ENCODE measurements around the gene MRPL14. TPM values are rescaled to one million over a fixed set of nuclear protein-coding genes. Genes with fewer than 3 reads are reported as not detected.

The MRPL14 gene
- total and polyA plus RNA-seq, 9 of the 15 experiments (the other 6 are each of a cell fraction or from before 2014, with no cell fraction given): 126 to 424 (median 165) TPM

GRCh38 chr6:44151348-44152108 lies 24.3 kb upstream of the MRPL14 start (continued):
- no peak for TF ChIP-seq ZNF609 (CRISPR knock-in tag; IDR thresholded peaks at IDR 0.05; ENCODE audit: borderline replicate concordance)
- TF ChIP-seq NRF1 (conservative IDR thresholded peaks at IDR 0.05 in 1 of 2, IDR thresholded peaks at IDR 0.05 in 1 of 2): peak; percentile 85 to 88
- peak; percentile 81; the same call in 1 of the 2 replicates for TF ChIP-seq ZC3H11A (IDR thresholded peaks at IDR 0.05; ENCODE audit: low read depth, low read length)
- TF ChIP-seq CBX1 (IDR thresholded peaks at IDR 0.05; ENCODE audit: low read depth): 0 out of 2 replicates have a peak, but pooled peaks have one; percentile 60
- TF ChIP-seq MXI1 (IDR thresholded peaks at IDR 0.05; ENCODE audit: low read depth, low read length): 0 out of 2 replicates have a peak, but pooled peaks have one; percentile 31
- no peak for TF ChIP-seq ZNF444 (CRISPR knock-in tag; IDR thresholded peaks at IDR 0.05)
- no peak for TF ChIP-seq ZNF408 (CRISPR knock-in tag; IDR thresholded peaks at IDR 0.05; ENCODE audit: low read depth)
- no peak for TF ChIP-seq EWSR1 (IDR thresholded peaks at IDR 0.05; ENCODE audit: borderline replicate concordance, low read depth, partially characterized antibody)
- no peak for TF ChIP-seq PURB (CRISPR knock-in tag; IDR thresholded peaks at IDR 0.05; ENCODE audit: low read depth)
- TF ChIP-seq JUN (IDR thresholded peaks at IDR 0.05; ENCODE audit: borderline replicate concordance, low read depth, low read length): peak; percentile 54; the same call in 1 of the 2 replicates
- no peak for TF ChIP-seq JUN (CRISPR knock-in tag; IDR thresholded peaks at IDR 0.05; ENCODE audit: borderline replicate concordance)
- TF ChIP-seq ZNF124 (CRISPR knock-in tag; IDR thresholded peaks at IDR 0.05): no peak
- peak; percentile 97 for TF ChIP-seq RB1 (IDR thresholded peaks at IDR 0.05; ENCODE audit: low read depth)
- TF ChIP-seq SNIP1 (IDR thresholded peaks at IDR 0.05; ENCODE audit: low read depth): no peak
- TF ChIP-seq HINFP (tag; conservative IDR thresholded peaks at IDR 0.05; ENCODE audit: low read depth): no peak
- 0 out of 2 replicates have a peak, but pooled peaks have one; percentile 63 for TF ChIP-seq FOXP1 (CRISPR knock-in tag; IDR thresholded peaks at IDR 0.05)
- TF ChIP-seq NR2F6 (CRISPR knock-in tag; IDR thresholded peaks at IDR 0.05): no peak
- no peak for TF ChIP-seq IRF9 (tag; IDR thresholded peaks at IDR 0.05)

Data from K562 (cell line).